ENCODE measurements around the gene TNS4.
"Not testable (repeated sequence)": the region's sequence is repeated elsewhere in the genome, so short reads cannot be mapped to it uniquely, and the experiment has no call there.

TNS4 gene, protein sequence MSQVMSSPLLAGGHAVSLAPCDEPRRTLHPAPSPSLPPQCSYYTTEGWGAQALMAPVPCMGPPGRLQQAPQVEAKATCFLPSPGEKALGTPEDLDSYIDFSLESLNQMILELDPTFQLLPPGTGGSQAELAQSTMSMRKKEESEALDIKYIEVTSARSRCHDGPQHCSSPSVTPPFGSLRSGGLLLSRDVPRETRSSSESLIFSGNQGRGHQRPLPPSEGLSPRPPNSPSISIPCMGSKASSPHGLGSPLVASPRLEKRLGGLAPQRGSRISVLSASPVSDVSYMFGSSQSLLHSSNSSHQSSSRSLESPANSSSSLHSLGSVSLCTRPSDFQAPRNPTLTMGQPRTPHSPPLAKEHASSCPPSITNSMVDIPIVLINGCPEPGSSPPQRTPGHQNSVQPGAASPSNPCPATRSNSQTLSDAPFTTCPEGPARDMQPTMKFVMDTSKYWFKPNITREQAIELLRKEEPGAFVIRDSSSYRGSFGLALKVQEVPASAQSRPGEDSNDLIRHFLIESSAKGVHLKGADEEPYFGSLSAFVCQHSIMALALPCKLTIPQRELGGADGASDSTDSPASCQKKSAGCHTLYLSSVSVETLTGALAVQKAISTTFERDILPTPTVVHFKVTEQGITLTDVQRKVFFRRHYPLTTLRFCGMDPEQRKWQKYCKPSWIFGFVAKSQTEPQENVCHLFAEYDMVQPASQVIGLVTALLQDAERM

DNA sequence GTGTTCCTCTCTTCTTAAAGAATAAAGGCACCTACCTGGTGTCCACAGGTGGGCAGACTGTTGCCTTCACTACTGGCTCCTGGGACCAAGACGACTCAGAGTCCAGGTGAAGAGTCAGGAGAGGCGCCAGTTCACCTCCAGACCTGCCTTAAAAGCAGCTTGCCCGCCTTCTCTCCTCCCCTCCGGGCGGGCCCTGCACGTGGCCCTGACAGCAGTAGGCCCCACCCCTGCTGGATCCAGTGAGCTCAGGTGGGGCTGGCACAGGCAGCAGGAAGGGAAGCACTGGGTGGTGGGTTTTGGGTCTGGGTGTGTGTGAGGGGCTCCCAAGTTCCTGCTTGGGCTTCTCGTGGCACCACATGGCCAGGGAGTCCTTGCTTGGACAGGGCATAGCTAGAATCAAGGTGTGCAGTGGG lies at the start of gene TNS4:
TNS4 (minus strand) TSS at position 125 of the 413 bp plus-strand sequence. CDS start 5,198 bp downstream, outside the sequence.
- no peak for DNase-seq

DNA sequence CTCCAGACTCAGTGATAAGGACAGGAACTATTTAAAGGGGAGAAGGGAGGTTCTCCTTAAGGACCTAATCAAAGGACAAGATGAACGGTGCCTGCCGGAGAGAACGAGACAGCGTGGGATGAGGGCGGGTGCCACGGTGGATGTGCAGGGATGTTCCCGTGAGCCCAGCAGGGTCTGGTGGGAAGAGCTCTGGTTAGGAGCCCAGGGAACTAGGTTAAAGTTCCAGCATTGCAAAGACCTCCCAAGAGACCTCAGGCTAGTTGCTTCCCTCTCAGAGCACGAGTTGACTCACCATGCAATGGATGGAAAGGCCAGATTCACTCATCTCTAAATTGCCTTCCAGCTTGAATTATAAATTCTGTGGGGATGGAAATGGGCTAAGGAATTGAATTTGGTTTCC lies 49.2 kb upstream of the TNS4 start:
- DNase-seq: no peak

DNA sequence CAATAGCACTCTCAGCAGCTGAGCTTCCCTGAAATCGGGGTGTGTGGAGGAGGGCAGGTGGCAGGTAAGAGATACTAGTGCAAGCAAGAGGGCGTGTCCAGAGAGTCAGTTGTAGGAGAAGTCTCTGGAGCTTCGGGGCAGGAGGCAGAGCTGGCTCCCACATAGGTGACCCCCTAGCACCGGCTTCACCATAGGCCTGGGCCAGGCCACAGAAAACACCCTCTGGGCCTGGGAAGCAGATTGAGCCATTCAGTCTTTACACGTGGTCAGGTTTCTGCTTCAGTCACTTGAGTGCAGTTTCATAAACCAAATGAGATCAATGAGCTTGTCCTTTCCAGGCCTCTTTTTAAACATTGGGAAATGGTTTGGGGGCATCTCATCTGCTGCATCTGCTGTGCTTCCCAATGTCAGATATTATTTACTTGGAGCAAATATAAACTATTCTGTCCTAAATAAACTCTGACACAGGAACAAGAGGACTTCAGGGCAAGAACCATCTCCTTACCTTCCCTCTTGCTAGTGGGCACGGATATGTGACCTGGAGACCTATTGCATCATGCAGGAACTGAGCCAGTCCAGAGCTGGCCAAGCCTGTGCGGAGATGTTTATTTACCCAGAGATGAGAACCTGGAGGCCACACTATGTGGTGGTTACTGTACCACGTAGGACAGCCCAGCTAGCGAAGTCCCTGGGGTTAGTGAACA lies 47.7 kb upstream of the TNS4 start:
- DNase-seq: no peak

DNA sequence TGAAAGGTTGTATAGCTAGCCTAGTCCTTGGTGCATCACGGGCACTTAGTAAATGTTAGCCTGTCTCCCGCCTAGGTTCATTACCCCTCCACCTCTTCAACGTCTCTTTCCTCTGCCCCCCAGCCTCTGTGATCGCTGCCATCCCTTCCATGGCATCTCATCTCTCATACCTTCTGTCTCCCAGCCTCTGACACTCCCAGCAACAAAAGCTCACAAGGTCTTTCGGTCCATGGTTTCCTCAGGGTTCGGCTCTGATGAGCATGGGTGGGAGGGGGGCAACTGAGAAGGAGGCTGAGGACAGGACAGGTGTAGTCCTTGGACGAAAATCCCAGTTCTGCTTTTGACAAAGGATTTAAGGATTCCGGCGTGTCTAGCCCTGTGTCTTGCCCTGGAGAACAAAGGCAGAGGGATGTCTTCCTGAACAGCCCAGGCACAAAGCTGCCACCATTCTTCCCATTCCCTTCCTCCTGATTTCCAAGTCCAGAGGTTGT lies 47.1 kb upstream of the TNS4 start:
- DNase-seq: no peak

DNA sequence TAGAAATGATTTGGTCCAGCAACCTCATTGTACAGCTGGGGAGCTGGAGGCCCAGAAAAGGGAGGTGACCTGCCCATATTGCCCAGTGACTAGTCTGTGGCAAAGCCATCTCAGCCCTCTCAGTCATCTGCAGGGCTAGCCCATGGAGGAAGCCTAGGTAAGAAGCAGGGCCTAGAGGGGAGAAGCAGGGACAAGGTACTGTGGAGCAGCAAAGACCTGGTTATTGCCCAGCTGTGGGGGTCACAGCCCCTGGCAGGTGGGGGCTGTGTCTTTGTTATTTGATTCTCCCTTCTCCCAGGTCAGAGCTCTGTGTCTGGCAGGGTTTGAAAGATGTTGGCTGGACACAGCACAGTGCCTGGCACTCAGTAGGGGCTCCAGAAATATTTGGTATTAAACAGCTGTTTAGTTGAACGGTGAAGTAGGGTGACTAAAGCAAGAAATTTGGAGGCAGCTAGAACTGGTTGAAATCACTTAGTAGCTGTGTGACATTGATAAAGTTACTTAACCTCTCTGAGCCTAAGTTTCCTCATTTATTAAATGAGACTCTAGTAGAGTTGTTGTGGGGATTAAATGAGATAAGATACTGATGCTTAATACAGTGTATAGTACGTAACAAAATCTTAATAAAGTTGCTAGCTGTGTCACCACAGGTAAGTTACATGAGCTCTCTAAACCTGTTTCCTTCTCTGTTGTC lies 46.5 kb upstream of the TNS4 start:
- DNase-seq: no peak

DNA sequence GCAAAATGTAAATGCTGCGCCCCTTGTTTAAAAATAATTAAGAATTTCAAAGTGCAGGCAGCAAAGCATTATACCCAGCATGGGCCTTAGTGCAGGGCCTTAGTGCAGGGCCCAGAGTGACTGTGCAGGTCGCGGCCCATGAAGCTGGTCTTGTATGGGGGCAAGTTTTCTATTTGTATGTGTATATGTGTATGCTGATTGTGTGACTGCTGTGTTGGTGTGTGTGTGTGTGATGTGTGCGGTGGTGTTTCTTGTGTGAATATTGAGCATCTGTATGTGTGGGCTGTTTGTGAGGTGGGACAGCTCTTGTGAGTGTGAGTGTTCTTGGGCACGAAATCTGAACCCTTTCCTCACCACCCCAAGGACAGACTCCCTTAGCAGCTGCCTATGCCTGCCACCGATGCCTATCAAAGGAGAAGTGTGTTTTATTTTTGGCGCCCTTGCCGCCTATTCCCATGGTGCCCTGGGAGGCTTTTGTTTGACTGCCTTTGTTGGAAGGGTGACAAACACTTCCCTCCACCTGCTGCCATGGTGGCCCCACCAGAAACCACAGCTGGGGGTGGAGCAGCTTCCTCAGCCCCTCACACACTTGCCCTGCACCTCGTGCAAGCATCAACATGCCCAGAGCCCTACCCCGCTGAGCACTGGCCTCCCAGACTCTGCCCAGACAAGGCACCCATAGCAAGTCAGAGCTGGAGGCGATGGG lies 45.8 kb upstream of the TNS4 start:
- DNase-seq: peak; percentile 57

DNA sequence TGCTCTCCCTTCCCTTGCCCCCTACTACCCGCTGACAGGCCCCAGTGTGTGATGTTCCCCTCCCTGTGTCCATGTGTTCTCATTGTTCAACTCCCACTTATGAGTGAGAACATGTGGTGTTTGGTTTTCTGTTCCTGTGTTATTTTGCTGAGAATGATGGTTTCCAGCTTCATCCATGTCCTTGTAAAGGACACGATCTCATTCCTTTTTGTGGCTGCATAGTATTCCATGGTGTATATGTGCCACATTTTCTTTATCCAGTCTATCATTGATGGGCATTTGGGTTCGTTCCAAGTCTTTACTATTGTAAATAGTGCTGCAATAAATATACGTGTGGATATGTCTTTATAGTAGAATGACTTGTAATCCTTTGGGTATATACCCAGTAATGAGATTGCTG lies 45.1 kb upstream of the TNS4 start:
- DNase-seq: not testable (repeated sequence)

DNA sequence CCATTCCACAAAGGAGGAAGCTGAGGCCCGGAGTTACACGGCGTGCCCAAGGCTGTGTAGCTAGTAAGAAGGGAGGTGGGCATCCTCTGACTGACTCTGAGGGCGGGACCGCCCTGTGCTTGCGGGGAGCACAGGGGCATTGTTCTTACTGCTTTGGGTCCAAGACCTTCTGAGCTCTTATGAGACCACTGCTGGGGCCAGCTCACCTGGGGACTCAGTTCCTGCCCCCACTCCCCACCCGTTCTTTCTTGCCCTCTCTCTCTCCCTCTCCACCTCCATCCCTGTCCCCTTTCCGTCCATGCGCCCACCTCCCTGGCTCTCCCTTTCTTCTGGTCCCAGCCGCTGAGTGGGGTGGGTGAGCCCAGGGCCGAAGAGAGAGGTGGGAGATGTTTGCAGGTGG lies 44.2 kb upstream of the TNS4 start:
- no peak for DNase-seq

DNA sequence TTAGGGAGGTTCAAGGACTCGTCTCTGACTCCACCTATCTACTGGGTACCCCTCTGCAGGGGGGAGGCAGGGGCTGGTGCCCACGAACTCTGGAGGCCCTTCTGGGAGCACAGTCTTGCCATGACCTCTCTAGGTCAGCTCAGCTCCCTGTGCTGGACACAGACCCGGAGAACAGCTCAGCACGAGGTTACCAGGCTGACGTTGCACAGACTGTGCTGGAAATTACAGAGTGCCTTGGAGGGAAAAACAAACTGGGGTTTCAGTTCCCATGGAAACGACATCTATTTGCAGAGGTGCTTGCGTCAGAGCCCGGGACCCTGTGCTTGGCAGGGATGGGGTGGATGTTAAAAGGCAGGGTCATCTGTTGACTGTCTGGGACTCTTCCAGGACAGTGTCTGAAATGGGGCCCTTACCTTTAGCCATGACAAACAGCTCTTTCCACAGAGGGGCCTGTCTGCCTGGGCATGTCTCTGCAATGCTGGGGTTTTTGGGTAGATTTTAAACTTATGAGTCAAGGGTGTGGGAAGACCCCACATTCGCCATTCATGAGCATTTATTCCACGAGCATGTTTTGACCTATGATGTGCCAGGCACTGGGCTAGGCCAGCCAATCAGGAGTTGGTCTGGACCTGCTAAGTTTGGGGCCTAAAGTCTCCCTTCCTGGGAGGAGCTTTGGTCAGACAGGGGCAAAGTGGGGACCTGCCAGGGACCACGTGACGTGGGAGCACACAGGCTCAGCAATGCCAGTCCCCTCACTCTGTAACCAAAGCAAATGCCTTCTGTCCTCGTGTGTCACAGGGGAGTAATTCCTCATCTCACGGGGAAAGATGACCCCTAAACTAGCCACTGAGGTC lies 41.4 kb upstream of the TNS4 start:
- peak; percentile 54 for DNase-seq

DNA sequence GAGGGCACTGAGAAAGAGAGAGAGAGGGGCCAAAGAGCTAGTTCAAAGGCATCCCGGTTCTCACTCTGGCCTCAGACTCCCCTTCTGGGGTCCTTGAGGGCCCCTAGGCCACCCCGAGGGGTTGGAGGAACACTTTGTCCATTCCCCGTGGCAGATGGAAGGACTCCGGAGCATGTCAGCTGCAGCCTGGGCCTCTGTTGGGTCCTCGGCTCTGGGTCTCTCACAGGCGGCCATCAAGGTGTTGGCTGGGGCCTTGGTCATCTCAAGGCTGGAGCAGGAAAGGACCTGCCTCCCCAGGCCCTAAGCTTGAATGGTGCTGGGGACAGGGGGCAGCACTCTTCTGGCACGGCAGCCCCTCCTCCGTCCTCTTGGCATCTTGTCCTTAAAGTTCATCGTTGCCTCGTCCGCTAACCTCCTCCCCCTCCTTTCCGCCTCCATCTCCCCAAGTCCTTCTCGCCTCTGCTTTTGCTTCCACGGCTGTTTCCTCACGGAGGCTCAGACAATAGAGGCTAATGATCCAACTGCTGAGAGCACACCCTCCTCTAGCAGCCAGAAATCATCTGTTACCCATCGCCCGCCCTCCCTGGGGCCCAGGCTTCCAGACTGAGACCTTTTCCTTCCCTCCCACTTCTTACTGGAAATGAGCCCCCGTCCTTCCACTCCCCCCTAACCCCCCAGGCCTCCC lies 40.6 kb upstream of the TNS4 start:
- no peak for DNase-seq

DNA sequence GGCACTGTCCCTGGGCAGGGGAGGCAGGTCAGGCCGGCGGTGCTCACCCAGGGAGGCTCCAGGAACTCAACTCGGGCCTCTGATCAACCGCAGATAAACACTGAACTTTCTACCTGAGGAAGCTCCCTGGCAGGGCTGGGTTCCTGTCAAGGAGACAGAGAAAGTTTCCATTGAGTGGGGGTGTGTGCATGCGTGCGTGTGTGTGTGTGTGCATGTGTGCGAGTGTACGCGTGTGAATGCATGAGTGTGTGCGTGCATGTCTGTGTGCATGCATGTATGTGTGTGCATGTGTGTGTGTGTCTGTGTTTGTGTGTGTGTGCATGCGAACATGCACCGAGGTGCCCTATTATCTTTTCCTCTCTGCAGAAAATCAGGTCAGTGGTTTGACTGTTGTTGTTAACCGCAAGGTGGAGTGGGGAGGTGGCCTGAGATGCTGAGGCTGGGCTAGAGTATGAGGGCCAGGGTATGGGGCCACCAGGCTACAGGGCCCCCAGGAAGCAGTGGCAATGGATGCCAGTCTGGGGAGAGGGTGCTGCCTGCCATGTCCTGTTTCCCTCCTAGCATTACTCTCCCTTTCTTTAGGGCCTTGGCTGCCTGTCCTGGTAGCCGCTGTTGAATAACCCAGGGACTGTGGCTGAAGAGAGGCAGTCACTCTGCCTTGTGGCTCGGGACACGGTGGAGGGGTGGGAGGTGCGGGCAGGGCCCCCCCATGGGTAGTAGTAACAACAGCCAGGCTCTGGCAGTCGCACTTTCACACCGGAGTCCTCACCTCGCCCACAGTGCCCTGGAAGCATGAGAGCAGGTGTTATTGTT lies 39.8 kb upstream of the TNS4 start:
- peak; percentile 81 for DNase-seq

DNA sequence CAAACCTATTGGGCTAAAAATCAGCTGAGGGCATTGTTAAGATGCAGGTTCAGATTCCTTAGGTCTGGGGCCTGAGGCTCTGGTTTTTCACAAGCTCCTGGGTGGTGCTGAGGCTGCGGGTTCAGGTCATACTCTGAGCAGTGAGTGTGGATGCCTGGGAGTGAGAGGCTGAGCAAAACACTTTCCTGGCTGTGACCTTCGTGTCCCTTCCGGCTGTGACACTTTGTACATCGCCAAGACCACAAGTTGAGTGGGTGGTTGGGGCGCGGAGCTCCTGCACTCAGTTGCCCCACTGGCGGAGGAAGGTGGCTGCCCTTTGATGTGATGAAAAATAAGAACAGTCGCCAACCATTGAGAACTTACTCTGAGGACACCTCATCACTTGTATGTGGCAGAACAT lies 39.0 kb upstream of the TNS4 start:
- DNase-seq: peak; percentile 63

DNA sequence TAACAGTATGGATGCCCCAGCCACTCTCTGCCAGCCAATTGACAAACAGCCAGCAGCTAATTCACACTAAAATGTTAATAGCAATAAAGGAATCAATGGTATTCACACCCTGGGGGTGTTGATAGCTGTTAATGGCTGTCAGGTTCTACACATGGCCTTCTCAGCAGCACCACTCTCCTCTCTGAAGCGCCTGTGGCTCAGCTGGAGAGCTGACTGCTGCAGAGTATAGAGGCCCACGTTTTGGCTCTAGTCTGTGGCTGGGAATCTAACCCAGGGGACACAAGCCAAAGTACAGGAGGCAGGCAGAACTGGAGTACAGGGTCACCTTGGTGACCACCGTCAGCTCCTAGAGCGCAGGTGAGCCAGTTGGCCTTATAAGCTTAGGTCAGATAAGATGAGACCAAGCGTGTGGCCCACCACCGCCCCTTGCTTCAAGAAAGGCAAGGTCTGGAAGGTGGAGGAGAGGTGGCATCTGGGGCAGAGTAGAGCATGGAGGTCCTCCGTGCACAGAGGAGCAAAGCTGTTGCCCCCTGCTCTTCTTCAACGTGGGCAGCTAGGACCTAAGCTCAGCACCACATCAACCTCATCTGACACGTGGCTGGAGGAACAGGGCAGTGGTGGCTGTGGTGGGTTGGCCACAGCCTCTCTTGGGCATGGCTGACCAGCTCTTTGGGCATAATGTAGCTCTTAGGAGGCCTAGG lies 38.4 kb upstream of the TNS4 start:
- DNase-seq: no peak

DNA sequence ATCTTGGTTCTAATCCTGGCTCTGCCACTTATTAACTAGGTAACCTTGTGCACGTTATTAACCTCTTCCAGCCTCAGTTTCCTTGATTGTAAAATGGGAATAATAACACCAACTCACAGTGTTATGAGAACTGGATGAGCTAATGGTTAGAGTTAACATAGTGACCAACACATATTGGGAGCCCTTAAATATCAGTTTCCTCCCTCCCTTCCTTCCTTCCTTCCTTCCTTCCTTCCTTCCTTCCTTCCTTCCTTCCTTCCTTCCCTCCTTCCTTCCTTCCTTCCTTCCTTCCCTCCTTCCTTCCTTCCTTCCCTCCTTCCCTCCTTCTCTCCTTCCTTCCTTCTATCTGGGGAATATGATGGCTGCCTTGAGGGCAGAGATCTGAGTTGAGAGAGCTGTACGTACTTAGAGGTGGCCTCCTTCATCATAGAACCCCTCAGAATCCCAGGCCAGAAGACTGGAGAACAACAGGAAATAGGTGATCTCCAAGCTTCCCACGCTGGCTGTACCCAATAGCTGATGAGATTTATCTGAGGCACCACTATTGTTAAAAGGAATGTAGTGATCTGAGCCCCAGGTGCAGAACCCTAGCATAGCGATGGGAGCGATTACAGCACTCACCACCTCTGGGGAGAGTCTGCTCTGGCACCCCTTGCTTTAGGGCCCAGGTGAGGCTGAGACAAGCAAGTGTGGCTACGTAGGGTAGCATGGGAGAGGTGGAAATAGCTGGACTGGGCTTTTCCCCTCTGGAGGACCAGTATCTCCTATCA lies 37.7 kb upstream of the TNS4 start:
- DNase-seq: no peak

DNA sequence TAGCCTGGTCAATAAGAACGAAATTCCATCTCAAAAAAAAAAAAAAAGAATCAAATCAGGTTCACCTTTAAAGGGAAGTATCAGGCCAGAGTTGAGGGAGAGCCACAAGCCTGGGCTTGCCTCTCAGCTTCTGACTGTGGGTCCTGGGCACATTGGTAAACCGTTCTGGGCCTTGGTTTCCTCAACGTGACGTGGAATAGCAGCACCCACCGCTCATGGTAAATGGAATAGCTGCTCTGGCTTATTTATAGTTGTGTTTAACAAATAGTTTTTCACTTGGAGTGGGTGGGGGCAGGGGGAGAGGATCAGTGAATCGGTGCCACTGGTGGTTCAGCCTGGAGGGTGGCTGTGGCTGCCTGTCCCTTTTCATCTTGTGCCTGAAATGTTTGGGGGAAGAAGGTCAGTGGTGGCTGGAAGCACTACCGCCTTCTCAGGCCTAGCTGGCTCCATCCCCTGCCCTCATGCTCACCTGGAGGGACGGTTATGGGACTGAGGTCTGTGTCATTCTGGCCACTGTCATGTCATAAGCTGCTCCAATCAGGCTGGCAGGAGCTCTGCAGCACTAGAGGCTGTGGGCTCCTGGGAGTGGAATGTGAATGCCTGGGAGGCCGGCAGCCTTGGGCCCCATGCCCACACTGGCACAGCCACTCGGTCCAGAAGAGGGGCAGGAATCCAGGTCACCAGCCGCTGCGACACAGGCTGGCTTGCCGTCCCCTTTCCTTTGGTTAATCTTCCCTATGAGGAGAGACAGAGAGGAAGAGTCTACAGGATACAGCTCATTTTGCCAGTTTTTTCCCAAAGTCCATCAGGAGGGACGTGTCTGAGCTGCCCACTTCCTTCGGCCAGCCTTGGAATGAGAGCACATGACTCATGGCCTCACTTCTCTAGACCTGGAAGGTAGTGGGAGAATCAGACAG lies 36.9 kb upstream of the TNS4 start:
- DNase-seq: no peak

DNA sequence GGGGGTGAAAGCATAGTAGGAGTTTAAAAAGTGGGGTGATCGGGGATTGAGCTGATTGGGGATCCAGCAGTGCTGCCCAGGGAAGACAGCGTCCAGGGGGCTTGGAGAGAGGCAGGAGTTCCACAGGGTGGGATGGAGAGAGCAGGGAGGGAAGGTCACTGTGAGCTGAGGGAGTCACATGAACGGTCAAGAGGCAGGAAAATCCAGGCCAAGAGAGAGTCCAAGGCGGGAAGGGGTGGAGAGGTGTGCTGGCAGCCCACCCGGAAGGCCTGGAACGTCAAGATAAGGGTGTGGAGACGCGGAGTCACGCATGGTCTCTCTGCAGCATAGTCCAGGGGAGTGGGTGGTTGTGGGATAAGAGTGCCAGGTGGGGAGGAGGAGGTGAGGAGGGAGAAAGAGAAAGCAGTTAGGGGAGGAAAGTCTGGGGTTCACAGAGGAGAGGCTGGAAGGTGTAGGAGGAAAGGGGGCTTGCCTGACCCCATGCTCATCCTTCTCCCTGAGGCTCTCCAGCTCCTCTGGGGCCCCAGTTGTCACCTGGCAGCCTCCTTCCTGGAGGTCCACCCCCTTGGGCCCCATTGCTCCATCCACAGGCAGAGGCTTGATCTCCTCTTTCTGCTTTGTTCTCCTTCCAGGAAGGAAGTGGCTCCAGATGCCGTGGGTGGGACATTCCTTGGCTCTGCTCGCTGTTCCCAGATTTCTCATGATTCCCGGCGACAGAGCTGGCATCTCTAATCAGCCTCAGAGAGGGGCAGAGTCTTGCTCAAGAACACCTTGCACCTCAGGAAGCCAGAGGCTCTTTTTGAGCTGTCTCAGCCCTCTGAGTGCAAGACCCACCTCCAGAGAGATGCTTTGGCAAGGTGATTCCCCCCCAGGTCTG lies 35.1 kb upstream of the TNS4 start:
- DNase-seq: no peak

All from activated naive CD4-positive, alpha-beta T cell treated with Interleukin-2 at 50 U/mL for 16 hours (primary cell).